GM12874 (cell line): Measurements from ENCODE around the gene ARF3.

ENCODE experiments used
- TF ChIP-seq, protein P1 (sequence below): IDR thresholded peaks from 2 replicates; pipeline ENCODE4 v1.5.1; 2011; ENCODE audit warnings: low read depth, mild to moderate bottlenecking, control low read depth, low read length, moderate library complexity; ENCODE audit not compliant: insufficient read depth

The ARF3 gene

DNA sequence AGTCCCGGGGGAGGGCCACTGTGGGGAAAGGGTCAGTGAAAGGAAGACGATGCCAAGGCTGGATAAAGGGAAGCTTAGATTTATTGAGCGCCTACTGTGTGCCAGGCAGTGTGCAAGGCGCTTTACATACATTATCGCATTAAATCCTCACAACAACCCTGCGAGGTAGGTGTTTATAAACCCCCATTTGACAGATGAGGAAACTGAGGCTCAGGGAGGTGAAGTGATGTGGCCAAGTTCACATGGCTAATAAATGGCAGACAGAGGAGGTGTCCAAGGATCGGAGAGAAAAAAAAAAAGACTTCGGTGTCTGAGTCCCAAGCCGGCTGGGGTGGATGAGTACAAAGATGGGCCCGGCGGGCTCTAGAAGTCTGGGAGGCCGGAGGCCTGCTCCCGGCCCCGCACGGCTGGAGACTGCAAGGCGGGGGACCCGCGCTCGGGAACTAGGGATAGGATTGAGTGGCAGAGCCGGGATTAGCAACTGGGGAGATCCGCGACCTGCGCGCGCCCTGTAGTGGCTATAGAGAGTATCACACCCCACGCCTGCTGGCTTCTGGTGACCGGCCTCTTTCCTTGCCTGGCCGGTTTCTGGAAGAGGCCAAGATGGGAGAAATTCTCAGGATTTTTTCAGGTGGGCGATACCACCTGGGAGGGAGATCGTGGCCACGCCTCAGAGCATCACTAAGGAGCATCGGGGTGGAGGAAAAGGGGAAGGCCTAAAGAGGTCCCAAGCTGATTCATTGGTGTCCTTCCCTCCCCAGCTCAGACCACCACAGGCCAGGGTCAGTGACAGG is 38.0 kb upstream of the ARF3 start:
- TF ChIP-seq, protein P1, sequence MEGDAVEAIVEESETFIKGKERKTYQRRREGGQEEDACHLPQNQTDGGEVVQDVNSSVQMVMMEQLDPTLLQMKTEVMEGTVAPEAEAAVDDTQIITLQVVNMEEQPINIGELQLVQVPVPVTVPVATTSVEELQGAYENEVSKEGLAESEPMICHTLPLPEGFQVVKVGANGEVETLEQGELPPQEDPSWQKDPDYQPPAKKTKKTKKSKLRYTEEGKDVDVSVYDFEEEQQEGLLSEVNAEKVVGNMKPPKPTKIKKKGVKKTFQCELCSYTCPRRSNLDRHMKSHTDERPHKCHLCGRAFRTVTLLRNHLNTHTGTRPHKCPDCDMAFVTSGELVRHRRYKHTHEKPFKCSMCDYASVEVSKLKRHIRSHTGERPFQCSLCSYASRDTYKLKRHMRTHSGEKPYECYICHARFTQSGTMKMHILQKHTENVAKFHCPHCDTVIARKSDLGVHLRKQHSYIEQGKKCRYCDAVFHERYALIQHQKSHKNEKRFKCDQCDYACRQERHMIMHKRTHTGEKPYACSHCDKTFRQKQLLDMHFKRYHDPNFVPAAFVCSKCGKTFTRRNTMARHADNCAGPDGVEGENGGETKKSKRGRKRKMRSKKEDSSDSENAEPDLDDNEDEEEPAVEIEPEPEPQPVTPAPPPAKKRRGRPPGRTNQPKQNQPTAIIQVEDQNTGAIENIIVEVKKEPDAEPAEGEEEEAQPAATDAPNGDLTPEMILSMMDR = peak; percentile 89

DNA sequence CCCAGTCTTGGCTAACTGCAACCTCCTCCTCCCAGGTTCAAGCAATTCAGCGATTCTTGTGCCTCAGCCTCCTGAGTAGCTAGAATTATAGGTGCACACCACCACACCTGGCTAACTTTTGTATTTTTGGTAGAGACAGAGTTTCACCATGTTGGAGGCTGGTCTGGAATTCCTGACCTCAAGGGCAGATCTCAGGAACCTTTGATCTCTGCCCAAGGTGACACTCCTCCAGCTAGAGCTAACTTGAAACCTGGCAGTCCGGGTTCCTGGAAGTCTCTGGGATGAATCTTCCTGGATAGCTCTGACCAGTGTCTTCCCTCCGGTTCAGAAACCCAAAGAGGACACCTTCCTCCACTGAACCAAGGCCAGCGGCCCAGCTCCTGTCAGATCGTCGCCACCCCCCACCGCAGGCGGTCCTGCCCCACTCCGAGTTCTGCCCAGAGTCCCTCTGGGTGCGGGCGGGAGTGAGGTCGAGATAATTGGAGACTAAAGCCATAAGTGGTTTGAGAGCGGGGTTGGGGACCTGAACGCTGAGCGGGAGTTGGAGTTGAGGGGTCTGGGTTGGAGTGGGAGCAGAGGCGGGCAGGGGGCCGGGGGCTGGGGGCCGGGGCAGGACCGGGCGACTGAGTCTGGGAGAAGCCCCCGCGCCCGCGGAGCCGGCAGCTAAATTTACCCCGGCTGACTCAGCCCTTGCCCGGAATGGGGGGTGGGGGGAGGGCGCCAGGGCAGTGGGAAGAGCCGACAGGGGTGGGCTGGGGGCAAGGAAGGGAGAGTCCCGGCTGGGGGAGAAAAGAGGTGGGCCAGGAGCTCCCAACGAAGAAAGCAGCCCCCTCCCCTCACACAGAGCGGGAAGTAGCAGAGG is 37.2 kb upstream of the ARF3 start:
- TF ChIP-seq, protein P1 = no peak

DNA sequence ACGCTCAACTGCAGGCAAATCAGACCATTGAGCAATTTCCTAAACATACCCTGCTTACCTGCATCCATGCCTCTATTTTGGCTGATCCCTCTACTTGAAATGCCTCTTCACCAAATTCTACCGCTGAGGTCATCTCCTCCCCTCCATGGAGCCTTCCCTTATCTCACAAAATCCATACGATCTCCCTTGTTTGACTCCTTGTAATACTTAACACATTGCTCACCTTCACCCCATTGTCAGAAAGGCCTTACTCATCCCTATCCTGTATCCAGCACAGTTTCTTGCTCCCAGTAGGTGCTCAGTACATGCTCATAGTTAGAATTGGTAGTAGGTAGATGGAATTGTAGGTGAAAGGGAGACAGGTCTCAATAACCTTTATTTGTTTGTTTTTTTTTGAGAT is 36.5 kb upstream of the ARF3 start:
- TF ChIP-seq, protein P1 = no peak

DNA sequence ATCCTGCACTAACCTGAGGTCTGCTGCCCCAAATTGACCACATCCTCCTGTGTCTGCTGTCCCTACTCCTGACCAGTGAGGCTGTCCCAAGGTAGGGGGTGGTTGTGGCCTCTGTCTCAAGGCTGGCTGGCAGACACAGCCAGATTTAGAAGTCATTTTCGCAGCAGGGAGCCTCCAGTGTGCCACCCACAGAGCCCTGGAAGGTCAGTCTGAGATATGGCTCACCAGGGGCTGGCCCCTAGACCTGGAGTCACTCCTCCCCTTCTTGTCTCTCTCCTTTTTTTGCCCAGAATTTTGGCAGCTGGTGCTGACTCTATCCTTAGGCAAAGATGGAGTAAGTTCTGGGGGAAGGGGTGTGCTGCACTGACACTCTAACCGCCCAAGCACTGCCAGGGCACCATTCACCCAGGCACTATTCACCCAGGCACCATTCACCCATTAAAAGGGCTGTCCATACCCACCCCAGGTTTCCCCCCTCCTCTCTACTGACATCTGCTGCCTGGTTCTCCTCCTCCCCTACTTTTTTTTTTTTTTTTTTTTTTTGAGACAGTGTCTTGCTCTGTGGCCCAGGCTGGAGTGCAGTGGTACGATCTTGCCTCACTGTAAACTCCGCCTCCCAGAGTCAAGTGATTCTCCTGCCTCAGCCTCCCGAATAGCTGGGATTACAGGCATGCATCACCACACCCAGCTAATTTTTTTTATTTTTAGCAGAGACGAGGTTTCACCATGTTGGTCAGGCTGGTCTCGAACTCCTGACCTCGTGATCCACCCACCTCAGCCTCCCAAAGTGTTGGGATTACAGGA is 34.2 kb upstream of the ARF3 start:
- TF ChIP-seq, protein P1 = no peak

DNA sequence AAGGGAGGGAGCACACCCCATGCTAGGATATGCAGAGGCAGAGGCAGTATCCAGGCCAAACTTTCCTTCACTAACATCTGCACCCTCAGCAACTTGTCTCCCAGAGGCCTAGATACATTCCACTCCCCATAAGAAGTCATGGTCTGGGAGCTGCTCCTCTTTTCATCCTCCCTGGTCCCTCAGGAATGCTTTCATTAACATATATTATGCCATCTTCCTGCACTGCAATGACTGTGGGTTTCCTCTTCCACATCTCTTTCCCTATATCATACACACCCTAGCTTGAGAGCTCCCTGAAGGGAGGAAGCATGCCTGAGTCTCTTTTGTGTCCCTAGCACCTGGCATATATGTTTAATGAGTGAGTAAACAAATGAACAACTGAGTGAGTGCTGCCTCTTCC is 33.3 kb upstream of the ARF3 start:
- TF ChIP-seq, protein P1 = no peak

DNA sequence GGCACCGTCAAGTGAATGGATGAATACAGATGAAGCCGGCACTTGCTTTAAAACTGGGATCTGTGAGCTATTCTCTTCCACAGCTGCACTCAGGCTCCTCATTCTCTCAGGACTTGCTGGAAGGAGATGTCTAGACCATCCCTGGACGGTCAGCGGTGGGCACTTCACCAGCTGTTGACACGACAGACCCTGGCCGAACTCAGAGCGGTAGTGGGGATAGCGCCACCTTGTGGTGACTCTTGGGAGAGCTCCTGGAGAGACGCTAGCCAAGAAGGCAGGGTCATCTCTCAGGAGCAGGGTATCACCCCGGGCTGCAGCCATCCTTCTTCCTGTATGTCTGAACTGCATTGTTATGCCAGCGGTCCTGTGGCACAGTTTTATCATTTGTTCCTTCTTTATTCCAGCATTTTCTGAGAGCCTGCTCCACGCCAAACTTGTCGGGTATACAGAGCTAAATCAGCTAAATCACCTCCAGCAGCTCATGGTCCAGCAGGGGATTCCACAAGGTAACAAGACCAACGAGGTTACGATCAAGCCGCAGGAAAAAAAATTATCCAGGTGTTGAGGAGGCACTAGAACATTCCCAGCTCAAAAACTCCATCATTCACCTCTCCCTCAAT is 30.9 kb upstream of the ARF3 start:
- TF ChIP-seq, protein P1 = peak; percentile 92

DNA sequence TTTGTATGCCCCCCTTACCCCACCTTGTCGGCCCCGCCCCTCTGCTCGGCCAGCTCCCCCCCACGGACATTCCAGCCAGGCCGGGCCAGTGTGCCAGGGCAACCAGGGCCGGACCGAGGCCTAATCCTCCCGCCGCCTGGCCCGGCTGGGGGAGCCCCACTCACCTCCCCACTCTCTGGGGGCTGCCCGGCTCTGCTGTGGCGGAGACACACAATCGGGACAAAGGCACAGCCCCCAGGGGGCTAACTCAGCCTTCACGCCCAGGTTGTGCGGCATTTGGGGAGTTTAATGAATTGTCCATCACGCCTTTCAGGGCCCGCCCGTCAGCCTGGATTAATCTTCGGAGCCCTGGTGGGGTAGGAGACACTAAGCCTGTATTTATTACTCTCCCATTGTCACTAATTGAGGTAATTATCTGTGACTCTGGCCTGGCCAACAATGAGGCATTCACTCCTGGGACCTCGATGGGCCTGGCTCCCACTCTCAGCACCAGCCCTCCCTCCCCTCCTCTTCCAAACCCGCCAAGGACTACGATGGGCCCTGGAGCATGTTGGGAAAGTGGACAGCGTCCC is 29.5 kb upstream of the ARF3 start:
- TF ChIP-seq, protein P1 = no peak
